ENCODE data around the gene PIERCE2. TPM values are rescaled to one million over a fixed set of nuclear protein-coding genes. Genes with fewer than 3 reads are reported as not detected.
"Not testable (repeated sequence)": the region's sequence is repeated elsewhere in the genome, so short reads cannot be mapped to it uniquely, and the experiment has no call there.

PIERCE2 gene
- total RNA-seq, 4 donors from 2014 or later: 3.5 to 14.9 (median 3.8) TPM; not detected in 1

DNA sequence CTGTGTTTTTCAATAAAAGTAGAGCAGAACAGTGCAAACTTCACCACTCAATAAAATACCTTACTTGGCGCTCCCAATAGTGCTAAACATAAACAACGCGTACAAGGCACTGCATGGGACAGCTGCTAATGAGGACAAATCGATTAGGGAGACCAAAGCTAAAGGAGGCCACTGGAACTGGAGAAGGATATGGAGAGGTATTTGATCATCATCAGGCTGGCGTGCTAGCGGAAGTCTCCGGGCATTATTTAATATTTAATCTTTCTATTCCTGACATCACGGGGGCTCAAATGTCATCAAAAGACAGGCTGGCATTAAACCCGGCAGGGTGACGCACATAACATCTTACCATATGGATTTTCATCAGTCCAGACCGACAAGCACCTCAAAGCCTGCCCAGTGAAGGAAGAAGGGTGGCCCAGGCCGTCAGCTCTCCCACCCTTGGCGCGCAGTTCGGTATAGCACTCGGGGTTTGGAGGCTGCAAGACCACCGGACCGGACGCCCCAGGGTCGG is 740 bp upstream of the PIERCE2 start:
- 0 to 3% methylated on average over 1 to 11 of the region's 20 CpGs for WGBS, 2 donors (ENCODE audit: low coverage in 1 of 2)
- intact Hi-C loops (cut with DNase I; ENCODE audit: low total_unique reads) (no loop called here), in situ Hi-C loops (cut with MboI; ENCODE audit: low pct_ligation_motif_present in 1 of 4, low pct_unique_long_range_greater_than_20kb in 1 of 4, low sequenced_read_pairs in 3 of 4) (loop anchor here in 2 of 4 donors (25.0 kb wide), 1 partner anchor 195 kb away; no protein-coding TSS in a partner anchor)
- peak overlapping the region; percentile 89 to 95 (median 94) for H3K27ac ChIP-seq
- H3K9me3 ChIP-seq: no peaks in the 10 kb centered on the region
- no peaks in the 10 kb centered on the region for H3K36me3 ChIP-seq
- TF ChIP-seq POLR2A (IDR thresholded peaks at IDR 0.05) (no peak), POLR2AphosphoS5 (IDR thresholded peaks at IDR 0.05) (no peak)
- no peaks in the 10 kb centered on the region for H3K27me3 ChIP-seq
- DNase-seq: no peak
- peaks cover 5 to 50% (median 30%) of the 10 kb centered on the region in 4 donors for H3K4me1 ChIP-seq
- H3K4me3 ChIP-seq: peak overlapping the region; percentile 55 to 83 (median 74)

GRCh38 chr15:55408976-55409375 is 681 bp downstream of the PIERCE2 start:
- intact Hi-C loops (cut with DNase I; ENCODE audit: low total_unique reads); H3K9me3 ChIP-seq: not testable (repeated sequence)
- WGBS, 2 donors (ENCODE audit: low coverage in 1 of 2): 51 to 60% methylated on average over 6 to 14 of the region's 14 CpGs

GRCh38 chr15:55417678-55418077 is 9.4 kb downstream of the PIERCE2 start:
- H3K27ac ChIP-seq: peak overlapping the region in 1 of 4 donors; percentile 0
- DNase-seq; H3K4me1 ChIP-seq; H3K9me3 ChIP-seq; H3K36me3 ChIP-seq; H3K4me3 ChIP-seq; H3K27me3 ChIP-seq; intact Hi-C loops (cut with DNase I; ENCODE audit: low total_unique reads): not testable (repeated sequence)
- in situ Hi-C loops (cut with MboI; ENCODE audit: low pct_ligation_motif_present in 1 of 4, low pct_unique_long_range_greater_than_20kb in 1 of 4, low sequenced_read_pairs in 3 of 4): loop anchor here in 2 of 4 donors (25.0 kb wide), 1 partner anchor 205 kb away; no protein-coding TSS in a partner anchor
- WGBS, 2 donors (ENCODE audit: low coverage in 1 of 2): 41 to 57% methylated on average over 8 of the region's 8 CpGs

More at GRCh38 chr15:55408976-55409375, 681 bp downstream of the PIERCE2 start:
- H3K27me3 ChIP-seq, H3K36me3 ChIP-seq, DNase-seq: not testable (repeated sequence)
- Histone ChIP-seq H3K4me1 (peaks cover 5 to 36% (median 19%) of the 10 kb centered on the region in 4 donors), H3K27ac (peak overlapping the region; percentile 89 to 95 (median 94)), H3K4me3 (peak overlapping the region; percentile 41 to 77 (median 64))
- in situ Hi-C loops (cut with MboI; ENCODE audit: low pct_ligation_motif_present in 1 of 4, low pct_unique_long_range_greater_than_20kb in 1 of 4, low sequenced_read_pairs in 3 of 4): loop anchor here in 2 of 4 donors (25.0 kb wide), 1 partner anchor 197 kb away; no protein-coding TSS in a partner anchor

DNA sequence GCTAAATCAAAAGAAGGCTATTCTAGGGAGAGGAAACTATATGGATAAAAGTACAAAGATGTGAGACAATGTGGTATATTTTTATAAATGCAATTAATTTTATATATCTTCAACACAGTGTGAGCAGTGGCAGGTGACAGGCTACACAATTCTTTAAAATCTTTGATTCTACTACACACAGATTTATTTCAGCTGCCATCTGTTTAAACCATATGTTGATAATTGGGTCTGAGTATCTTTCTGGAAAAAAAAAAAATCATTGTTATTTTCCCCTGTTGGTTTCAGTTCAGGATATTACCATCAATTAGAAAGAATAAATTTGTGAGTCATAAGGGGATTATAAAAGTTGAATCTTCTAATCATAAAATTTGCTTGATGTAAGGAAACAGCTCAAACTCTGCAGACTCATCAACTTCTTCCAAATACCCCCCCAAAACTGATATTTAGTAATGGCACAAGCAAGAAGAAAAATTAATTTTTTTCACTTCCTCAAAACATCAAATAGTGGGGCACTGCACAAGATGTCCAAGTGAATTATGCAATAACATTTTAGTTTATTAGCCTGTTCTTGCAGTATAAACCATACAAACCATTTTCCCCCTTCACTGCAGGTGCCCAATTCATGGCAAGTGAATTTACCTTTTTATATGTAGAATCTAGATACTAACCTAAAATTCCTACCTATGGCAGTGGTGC is 12.0 kb downstream of the PIERCE2 start:
- H3K4me1 ChIP-seq: no peaks in the 10 kb centered on the region
- in situ Hi-C loops (cut with MboI; ENCODE audit: low pct_ligation_motif_present in 1 of 4, low pct_unique_long_range_greater_than_20kb in 1 of 4, low sequenced_read_pairs in 3 of 4) (loop anchor here in 2 of 4 donors (25.0 kb wide), 1 partner anchor 208 kb away; no protein-coding TSS in a partner anchor), intact Hi-C loops (cut with DNase I; ENCODE audit: low total_unique reads) (no loop called here)
- no peaks in the 10 kb centered on the region for H3K27me3 ChIP-seq
- no peak for DNase-seq
- H3K36me3 ChIP-seq: no peaks in the 10 kb centered on the region
- TF ChIP-seq POLR2A (IDR thresholded peaks at IDR 0.05) (no peak), CTCF (IDR thresholded peaks at IDR 0.05) (no peak), POLR2AphosphoS5 (IDR thresholded peaks at IDR 0.05) (no peak), EP300 (IDR thresholded peaks at IDR 0.05; ENCODE audit: low read depth) (no peak)
- no peak overlapping the region for H3K4me3 ChIP-seq
- H3K9me3 ChIP-seq: no peaks in the 10 kb centered on the region
- H3K27ac ChIP-seq: no peak overlapping the region

- no peak for DNase-seq
- H3K36me3 ChIP-seq: no peaks in the 10 kb centered on the region
- WGBS, 2 donors (ENCODE audit: low coverage in 1 of 2): 0% methylated on average over 1 of the region's 1 CpG
- H3K27ac ChIP-seq: no peak overlapping the region
- TF ChIP-seq POLR2A (IDR thresholded peaks at IDR 0.05): no peak
- no peak for TF ChIP-seq POLR2AphosphoS5 (IDR thresholded peaks at IDR 0.05)
- no peak for TF ChIP-seq EP300 (IDR thresholded peaks at IDR 0.05; ENCODE audit: low read depth)
- TF ChIP-seq CTCF (IDR thresholded peaks at IDR 0.05): no peak
- H3K27me3 ChIP-seq: no peaks in the 10 kb centered on the region
- intact Hi-C loops (cut with DNase I; ENCODE audit: low total_unique reads) (no loop called here), in situ Hi-C loops (cut with MboI; ENCODE audit: low pct_ligation_motif_present in 1 of 4, low pct_unique_long_range_greater_than_20kb in 1 of 4, low sequenced_read_pairs in 3 of 4) (loop anchor here in 2 of 4 donors (25.0 kb wide), 1 partner anchor 210 kb away; no protein-coding TSS in a partner anchor)
- H3K4me3 ChIP-seq: no peak overlapping the region
- H3K9me3 ChIP-seq: no peaks in the 10 kb centered on the region
- no peaks in the 10 kb centered on the region for H3K4me1 ChIP-seq
Observed at GRCh38 chr15:55422089-55422488, 13.8 kb downstream of the PIERCE2 start.

All from transverse colon (tissue), 4 donors.